ENCODE measurements around the gene CRTC1.

Gene CRTC1

DNA sequence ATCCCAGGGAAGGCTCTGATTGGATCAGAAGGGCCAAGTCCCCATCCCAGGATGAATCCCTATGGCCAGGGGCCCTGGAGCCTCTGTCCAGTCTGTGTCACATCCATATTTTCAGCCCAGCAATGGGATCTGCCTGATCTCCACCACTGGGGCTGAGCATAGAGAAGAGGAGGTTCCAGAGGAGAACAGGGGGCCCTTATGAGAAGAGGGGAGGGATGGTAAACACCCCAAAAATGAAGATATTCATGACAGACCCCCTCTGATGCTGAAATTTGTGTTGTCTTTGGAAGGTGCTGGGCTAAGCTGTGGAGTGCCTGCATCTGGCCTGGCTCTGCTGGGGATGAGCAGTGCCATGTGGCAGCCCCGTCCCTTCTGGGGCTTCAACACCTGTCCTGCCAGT, 32.2 kb upstream of the CRTC1 start:
- DNase-seq: no peak

DNA sequence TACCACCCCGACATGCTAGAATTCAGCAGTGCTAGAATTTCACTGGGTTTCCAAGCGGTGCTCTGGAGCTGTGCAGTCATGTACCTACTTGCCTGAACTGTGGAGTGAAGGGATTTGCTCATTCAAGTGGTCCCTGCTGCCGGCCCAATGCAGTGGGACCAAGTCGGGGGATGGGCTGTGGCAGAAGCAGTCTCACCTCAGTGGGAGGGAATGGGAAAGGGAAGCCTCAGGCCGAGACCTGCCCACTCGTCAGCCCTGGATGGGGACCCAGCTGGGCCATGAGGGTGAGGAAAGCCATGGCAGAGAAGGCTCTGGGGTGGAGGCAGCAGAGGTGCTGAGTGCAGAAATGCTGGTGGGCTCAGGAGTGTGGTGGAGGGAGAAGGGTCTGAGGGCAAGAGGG, 31.7 kb upstream of the CRTC1 start:
- DNase-seq: no peak

DNA sequence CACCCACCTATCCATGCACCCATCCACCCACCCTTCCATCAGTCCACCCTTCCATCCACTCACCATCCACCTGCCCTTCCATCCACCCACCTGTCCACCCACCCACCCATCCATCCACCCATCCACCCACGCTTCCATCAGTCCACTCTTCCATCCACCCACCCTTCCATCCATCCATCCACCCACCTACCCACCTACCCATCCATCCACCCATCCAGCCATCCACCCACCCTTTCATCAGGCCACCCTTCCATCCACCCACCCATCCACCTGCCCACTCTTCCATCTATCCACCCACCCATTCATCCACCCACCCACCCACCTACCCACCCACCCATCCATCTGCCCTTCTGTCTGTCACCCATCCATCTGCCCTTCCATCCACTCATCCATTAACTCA, 29.6 kb upstream of the CRTC1 start:
- no peak for DNase-seq

DNA sequence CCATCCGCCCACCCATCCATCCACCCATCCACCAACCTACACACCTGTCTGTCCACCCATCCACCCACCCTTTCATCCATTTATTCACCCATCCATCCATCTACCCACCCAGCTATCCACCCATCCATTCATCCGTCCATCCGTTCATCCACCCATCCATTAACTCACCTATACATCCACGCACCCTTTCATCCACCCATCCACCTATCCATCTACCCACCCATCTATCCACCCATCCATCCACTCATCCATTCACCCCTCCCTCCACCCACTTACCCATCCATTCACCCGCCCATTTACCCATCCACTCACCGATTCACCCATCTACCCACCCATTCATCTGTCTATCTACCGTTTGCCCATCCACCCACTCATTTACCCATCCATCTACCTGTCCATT, 29.0 kb upstream of the CRTC1 start:
- no peak for DNase-seq

DNA sequence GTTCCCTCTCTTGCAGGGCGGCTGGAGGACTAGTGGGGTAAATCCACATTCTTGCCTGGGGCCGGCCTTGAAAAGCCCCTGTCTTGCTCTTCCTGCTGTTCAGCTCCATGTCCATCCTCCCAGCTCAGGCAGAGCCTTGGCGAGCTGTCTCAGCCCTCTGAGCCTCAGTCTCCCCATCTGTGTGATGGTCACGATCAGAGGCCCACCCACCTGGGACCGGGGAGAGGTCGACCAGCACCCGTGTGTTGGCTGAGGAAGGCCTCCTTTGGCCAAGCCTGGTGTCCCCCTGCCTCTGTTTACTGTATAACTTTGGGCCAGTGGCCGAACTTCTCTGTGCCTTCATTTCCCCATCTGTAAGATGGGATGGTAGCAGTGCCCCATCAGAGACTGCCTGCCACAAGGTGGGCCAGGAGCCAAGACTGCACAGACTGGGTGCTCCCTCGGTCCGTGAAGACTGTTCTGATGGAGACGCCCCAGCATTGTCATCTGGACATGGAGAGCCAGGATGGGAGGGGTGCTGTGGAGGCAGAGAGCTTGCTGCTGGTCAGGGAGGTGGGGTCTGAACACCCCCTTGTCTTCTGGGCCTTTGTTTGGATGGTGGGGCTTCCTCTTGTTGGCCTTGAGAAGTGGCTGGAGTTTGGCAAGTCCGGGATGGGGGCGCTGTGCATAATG, 28.2 kb upstream of the CRTC1 start:
- no peak for DNase-seq

DNA sequence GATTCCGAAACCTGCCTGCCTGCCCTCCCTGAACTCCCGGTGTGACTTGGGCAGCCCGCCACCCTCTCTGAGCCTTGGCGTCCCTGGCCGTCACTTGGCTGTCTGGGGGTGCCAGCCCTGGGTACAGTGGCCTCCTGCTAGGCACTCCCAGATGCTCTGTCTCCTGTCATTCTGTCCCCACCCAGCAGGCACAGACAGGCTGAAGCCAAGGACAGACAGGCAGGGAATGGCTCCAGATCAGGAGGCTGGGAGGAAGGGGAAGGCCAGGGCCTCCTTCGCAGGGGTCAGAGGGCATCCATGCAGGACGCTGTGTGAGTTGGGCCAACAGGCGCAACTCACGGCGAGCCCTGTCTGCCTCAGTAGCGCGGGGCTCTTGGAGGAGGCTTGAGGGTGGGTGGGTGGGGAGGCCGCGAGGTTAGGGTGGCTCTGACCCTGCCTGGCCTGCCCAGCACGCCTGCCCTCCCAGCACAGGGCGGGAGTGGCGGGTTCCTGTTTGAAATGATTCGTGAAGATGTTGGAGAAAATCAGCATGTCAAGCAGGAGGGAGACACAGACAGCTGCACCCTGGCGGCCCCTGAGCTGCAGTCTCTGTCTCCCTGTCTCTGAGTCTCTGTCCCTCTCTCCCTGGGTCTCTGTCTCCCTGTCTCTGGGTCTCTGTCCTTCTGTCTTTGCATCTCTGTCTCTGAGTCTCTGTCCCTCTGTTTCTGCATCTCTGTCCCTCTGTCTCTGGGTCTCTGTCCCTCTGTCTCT, 27.0 kb upstream of the CRTC1 start:
- DNase-seq: no peak

DNA sequence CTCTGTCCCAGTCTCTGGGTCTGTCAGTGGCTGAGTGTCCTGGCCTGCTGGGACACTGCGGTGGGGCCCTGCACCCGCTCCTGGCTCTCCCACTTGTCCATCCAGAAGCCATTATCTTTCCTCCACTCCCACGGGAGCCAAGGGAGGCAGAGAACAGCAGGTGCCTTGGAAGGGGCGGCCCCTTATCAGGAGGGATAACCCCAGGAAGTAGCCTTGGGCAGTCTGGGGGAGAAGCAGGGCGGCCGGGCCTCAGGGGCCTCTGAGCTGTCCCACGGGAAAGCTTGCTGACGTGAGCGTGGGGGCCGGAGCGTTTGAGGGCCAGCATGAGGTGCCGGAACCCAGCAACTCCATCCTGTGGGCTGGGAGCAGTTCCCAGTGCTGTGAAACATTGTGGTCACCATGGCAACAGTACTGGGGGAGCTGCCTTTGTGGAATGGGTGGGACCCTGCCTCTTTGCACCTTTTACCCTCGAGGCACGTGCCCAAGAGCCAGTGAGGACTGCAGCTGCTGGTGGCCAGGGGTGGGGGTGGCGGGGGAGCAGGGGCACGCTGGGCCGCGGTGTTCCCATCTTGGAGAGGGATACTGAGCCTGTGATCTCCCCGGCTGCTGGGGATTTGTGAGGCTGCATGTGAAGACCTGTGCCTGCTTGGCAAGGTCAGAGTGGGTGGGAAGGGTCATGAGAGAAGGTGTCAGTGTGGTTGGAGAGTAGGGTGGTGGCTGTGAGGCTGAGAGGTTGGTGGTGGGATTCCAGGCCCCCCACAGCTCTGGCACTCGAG, 25.7 kb upstream of the CRTC1 start:
- DNase-seq: peak in 2 of 14 donors; percentile 16 to 23

DNA sequence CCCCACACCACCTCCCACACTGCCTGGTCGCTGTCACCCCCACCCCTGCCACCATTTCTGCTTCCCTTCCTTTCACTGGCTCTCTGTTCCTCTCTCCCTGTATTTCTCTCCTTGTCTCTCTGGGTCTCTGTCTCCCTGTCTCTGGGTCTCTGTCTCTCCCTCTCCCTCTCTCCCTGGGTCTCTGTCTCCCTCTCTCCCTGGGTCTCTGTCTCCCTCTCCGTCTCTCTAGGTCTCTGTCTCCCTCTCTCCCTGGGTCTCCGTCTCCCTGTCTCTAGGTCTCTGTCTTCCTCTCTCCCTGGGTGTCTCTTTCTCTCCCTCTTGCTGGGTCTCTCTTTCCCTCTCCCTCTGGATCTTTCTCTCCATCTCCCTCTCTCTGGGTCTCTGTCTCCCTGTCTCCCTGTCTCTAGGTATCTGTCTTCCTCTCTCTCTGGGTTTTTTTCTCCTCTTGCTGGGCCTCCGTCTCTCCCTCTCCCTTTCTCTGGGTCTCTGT, 25.1 kb upstream of the CRTC1 start:
- no peak for DNase-seq

DNA sequence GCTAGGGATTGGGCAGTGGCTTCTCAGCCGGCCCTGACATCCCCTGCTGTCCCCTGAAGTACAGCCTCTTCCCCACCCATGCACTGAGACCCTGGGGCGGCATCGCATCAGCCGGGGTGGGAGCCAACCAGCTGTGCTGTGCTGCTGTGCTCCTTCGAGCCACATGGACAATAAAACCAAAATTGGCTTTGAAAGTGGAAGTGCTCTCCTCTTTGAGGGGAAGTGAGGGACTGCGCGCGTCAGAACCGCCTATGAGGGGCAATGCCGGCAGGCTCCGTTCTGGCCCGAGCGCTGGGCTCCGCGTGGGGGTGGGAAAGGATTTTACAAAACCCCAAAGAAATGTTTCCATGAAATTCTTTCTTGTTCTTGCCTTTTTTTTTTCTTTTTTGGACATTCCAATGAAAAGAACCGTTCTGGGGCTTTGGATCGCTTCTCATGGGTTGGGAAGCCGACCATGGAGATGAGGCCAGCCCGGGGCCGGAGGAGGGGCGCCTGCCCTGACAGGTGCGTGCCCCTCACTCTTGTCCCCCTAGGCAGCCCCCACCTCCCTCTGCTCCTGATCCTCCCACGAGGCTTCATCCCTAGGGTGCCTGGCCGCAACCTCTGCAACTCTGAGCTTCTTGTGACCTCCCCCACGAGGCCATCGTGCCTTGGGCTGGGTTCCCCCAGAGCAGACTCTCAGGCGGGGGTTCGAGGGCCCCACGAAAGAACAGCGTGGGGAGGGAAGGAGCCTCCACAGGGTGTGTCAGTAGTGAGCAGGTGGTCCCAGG, 24.0 kb upstream of the CRTC1 start:
- DNase-seq: peak in 7 of 14 donors; percentile 9 to 57 (median 32)

DNA sequence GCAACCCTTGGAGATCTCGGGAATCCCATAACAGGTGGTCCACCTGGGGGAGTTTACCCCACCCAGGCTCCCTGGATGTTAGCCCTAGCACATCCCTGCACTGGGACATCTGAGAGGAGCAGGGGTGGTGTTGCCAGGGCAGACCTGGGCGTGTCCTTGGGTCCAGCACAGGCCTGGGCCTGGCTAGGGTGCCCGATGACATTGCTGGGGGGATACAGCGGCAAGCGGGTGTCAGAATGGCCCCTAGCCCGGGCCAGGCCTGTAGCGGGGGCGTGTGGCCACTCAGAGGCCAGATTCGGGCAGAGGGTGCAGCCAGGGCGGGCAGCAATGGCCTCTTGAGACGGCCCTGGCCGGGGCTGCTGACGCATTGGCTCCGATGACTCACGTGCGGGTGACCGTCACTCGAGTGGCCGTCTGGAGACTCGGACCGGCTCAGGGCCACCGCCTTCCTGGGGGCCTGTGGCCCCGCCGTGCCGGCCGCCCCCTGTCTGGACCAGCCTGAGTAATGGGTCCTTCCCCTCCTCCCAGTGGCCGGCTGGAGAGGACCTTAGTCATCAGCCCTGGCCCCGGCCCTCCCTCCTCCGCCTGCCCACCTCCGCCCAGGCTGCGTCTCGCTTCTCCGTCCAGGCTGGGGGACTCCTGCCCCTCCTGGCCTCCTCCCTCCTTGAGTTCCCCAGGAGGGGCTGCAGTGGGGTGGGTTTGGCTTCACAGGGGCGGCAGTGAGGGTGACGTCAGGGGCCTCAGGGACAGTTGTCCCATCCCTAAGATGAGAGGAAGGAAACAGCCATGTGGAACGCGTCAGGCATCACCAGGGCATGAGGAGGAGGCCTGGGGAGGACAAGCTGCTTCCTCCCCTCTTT, 23.2 kb upstream of the CRTC1 start:
- DNase-seq: peak in 2 of 14 donors; percentile 15 to 67

DNA sequence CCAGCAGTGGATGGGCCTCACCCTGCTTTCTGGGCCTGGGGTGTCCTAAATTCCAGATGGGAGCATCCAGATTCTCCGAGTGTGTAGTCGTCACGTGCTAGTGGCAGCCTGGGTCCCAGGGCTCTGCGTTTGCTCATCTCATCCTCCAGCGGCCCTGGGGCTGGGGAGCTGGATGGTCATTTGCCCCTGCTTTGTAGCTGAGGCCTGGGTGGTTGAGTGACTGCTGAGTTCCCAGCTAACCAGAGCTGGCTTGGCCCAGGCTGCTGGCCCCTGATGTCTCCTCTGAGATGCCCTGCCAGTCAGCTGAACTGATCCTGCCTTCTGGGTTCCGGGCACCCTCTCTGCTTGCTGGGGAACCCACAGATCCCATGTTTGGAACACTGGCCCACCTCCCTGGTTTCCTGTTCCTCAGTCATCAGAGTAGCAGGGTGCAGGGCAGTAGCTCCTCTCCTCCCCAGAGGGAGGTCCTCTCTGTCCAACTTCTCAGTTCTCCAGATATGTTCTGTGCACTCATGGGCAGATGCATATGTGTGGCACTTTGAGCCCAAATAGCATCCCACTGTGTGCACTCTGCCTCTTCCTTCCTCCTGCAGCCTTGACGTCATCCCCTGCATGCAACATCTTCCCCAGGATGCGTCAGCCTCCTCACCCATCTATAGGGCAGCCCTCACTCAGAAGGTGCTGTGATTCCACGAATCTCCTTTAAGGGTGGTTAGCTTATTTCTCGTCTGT, 22.4 kb upstream of the CRTC1 start:
- DNase-seq: no peak

DNA sequence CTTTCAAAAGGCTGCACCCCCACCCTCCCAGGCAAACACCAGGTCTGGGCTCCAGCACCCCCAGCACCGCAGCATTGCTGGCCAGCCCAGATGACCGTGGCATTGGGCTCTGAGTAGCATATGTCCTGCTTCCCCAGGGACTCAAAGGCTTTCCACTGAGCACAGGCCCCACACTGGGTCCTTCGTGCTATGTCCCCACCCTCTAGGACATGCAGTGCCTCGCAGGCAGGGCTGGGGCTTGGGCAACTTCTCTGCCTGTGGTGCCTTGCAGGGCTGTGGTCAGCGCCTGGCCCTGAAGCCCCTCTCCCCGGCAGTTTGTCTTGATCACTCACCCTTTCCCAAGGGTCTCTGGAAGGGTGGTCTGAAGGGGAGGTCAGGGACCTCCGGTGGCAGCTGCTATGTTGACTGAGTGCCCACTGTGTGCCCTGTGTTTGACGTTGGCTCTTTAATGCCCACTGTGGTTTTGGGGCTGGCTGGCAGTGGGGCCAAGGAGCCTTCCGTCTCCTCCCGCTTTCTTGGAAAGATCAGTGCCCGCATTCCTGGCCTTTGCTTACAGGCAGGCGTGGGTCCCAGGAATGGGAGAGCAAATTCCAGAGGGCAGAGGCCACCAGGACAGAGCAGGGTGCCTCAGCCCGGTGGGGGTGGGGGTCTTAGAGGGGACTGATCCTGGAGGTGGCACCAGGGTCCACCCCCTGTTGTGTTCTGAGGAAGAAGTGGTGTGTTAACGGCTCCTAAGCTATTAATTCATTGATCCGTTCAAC, 20.3 kb upstream of the CRTC1 start:
- no peak for DNase-seq

DNA sequence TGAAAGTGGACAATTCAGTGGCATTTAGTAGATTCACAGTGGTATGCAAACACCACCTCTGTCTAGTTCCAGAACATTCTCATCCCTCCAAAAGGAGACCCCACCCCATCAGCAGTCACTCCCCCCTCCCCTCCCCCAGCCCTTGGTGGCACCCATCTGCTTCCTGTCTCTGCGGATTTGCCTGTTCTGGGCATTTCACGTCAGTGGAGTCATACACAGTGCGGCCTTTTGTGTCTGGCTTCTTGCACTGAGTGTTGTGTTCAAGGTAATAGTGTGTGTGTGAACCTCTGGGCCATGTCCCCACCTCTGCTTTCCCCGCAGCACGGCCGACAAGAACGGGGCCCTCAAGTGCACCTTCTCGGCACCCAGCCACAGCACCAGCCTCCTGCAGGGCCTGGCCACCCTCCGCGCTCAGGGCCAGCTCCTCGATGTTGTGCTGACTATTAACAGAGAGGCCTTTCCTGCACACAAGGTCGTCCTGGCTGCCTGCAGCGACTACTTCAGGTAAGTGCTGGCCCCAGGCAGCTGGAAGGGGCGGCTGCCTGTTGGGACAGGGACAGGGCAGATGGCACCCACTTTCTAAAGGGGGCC, 19.4 kb upstream of the CRTC1 start:
- no peak for DNase-seq

DNA sequence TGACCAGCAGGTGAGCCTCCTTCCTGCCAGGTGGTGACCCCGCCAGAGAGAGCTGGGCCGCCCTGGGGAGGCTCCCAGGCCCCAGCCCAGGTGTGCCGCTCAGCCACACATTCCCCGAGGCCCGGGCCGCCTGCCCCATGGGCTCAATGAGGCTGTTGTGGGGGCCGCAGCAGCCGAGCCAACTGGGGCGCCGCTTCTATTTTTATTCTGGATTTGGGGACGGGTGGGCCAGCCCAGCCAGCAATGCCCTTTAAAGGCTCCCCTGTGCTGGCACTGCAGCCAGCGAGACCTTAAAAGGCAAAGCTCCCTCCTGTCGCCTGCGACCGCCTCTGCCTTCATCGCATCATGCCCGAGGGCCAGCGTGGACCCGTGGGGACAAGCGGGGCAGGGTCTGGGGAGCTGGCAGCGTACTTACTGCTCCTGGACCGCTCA, 17.7 kb upstream of the CRTC1 start:
- no peak for DNase-seq

DNA sequence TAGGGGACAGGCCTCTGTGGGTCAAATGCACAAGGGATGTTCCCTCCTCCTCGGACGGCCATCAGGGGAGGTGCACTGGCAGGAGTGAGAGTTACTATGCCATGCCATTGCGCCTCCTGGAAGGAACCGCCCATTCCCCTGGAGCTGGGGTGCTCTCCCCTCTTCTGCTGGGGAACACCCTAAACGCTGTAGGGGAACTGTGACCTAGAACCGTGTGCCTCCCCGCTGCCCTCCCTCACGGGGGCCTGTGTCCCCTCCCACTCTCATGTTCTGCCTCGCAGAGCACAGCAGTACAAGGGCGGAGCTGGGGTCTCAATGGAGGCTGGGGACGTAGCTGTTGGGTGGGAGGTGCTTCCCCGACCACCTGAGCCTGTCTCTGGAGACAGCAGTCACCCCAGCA, 17.2 kb upstream of the CRTC1 start:
- DNase-seq: no peak

DNA sequence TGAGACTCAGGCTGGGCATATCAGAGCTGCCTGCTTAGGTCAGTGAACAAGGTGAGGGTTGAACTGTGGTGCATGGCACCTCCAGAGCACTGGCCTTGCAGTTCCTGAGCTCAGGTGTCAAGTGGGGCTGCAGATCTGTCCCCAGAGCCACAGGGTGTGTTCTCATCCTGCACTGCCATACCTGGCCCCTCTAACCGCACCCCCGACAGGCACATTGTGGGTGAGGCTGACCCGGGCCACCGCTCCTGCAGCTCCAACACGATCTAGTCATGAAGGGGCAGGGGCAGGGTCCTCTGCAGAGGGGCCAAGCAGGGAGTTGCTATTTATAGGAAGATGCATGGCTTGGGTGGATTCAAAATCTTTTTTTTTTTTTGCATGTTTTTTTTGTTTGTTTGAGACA, 16.7 kb upstream of the CRTC1 start:
- DNase-seq: no peak

DNA sequence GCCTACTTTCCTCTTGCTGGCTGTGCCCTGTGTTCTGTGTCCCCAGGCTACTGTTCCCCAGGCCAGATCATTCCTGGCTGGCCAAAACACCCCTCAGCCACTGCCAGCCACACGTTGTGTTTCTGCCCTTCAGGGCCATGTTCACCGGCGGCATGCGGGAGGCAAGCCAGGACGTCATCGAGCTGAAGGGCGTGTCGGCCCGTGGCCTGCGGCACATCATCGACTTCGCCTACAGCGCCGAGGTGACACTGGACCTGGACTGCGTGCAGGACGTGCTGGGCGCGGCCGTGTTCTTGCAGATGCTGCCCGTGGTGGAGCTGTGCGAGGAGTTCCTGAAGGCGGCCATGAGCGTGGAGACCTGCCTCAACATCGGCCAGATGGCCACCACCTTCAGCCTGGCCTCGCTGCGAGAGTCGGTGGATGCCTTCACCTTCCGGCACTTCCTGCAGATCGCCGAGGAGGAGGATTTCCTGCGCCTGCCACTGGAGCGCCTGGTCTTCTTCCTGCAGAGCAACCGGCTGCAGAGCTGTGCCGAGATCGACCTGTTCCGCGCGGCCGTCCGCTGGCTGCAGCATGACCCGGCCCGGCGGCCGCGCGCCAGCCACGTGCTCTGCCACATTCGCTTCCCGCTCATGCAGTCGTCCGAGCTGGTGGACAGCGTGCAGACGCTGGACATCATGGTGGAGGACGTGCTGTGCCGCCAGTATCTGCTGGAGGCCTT, 15.8 kb upstream of the CRTC1 start:
- no peak for DNase-seq

DNA sequence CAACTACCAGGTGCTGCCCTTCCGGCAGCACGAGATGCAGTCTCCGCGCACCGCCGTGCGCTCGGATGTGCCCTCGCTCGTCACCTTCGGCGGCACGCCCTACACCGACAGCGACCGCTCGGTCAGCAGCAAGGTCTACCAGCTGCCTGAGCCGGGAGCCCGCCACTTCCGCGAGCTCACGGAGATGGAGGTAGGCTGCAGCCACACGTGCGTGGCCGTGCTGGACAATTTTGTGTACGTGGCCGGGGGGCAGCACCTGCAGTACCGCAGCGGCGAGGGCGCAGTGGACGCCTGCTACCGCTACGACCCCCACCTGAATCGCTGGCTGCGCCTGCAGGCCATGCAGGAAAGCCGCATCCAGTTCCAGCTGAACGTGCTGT, 15.2 kb upstream of the CRTC1 start:
- no peak for DNase-seq
